B cell (primary cell): Measurements from ENCODE around the gene ANXA8. TPM values are rescaled to one million over a fixed set of nuclear protein-coding genes. Genes with fewer than 3 reads are reported as not detected.
"Not testable (repeated sequence)": the region's sequence is repeated elsewhere in the genome, so short reads cannot be mapped to it uniquely, and the experiment has no call there.

Experiments used
- ATAC-seq: fragments of 200-7000 bp; cut with Tn5 transposase; one replicate; pipeline ENCODE4 v1.10.0; 2021; ENCODE audit warnings: low read depth, mild to moderate bottlenecking, moderate number of reproducible peaks, moderate library complexity
- CTCF ChIA-PET: fragments of 350-600 bp; sonication (Branson Sonifier 250); formaldehyde crosslinking; loops from one replicate; lab custom pipeline; 2021; ENCODE audit warnings: antibody characterized with exemption, inconsistent platforms; lab: Charles Lee
- POLR2A ChIA-PET: fragments of 350-600 bp; sonication (Branson Sonifier 250); formaldehyde crosslinking; loops from one replicate; lab custom pipeline; 2021; ENCODE audit warnings: antibody characterized with exemption; lab: Charles Lee
- DNase-seq: peaks from one replicate; pipeline ENCODE4 v3.0.0; 2013
- H2AFZ ChIP-seq: 2 replicates; pipeline ENCODE4 v1.6.1; 2012; ENCODE audit warnings: mild to moderate bottlenecking, low read depth, low read length; ENCODE audit not compliant: insufficient read depth, poor library complexity, severe bottlenecking
- H3K27ac ChIP-seq, 2 donors: 1 replicate in 1 of 2; 2 replicates in 1 of 2; pipeline ENCODE4 v1.5.1; 2012 to 2013; ENCODE audit warnings: low read length in 2 of 2, mild to moderate bottlenecking in 2 of 2, moderate library complexity in 1 of 2
- H3K27me3 ChIP-seq, 4 experiments: fragments of 200-600 bp in 1 of 4; sonication (generic) in 1 of 4; replicated peaks in 1 of 4; 1 replicate in 2 of 4; 2 replicates in 2 of 4; pipeline versions ENCODE4 v1.6.1 to v1.7.0; 2013 to 2016; ENCODE audit warnings: low read length in 3 of 4, mild to moderate bottlenecking in 2 of 4, mixed read lengths in 1 of 4, moderate library complexity in 1 of 4; ENCODE audit not compliant: insufficient read depth in 4 of 4, control insufficient read depth in 3 of 4; ENCODE audit errors: control extremely low read depth in 1 of 4
- H3K36me3 ChIP-seq, 2 experiments: replicated peaks in 1 of 2; 1 replicate in 1 of 2; 2 replicates in 1 of 2; pipeline versions ENCODE4 v1.6.1 to v1.7.1; 2013; ENCODE audit warnings: low read length in 1 of 2; ENCODE audit not compliant: insufficient read depth in 2 of 2, control insufficient read depth in 1 of 2; ENCODE audit errors: control extremely low read depth in 1 of 2, extremely low read depth in 1 of 2
- H3K4me1 ChIP-seq, 2 donors: fragments of 200-600 bp in 1 of 2; sonication (generic) in 1 of 2; 1 replicate in 1 of 2; 2 replicates in 1 of 2; pipeline versions ENCODE4 v1.5.1 to v1.6.1; 2013 to 2017; ENCODE audit warnings: low read length in 2 of 2; ENCODE audit not compliant: control insufficient read depth in 2 of 2, insufficient read depth in 2 of 2
- H3K4me2 ChIP-seq: replicated peaks from 2 replicates; pipeline ENCODE3; 2012; ENCODE audit warnings: mild to moderate bottlenecking, low read depth, low read length; ENCODE audit not compliant: poor library complexity, severe bottlenecking
- H3K4me3 ChIP-seq, 5 experiments: fragments of 200-600 bp in 1 of 5; sonication (generic) in 1 of 5; 1 replicate in 3 of 5; 2 replicates in 2 of 5; pipeline versions ENCODE4 v1.5.1 to v1.7.0; 2011 to 2016; ENCODE audit warnings: low read length in 4 of 5, mild to moderate bottlenecking in 4 of 5, low read depth in 2 of 5, control low read depth in 1 of 5, moderate library complexity in 1 of 5; ENCODE audit not compliant: insufficient read depth in 1 of 5; ENCODE audit errors: control extremely low read depth in 1 of 5, extremely low read depth in 1 of 5
- H3K79me2 ChIP-seq: fragments of 200-600 bp; sonication (generic); one replicate; pipeline ENCODE4 v1.6.0; 2016; ENCODE audit warnings: low read length; ENCODE audit not compliant: control insufficient read depth, insufficient read depth
- H3K9ac ChIP-seq: fragments of 200-600 bp; sonication (generic); 2 replicates; pipeline ENCODE4 v1.6.1; 2017; ENCODE audit warnings: mild to moderate bottlenecking, low read length, moderate library complexity
- H3K9me3 ChIP-seq, 3 donors: one replicate each; pipeline versions ENCODE4 v1.6.1 to v1.7.1; 2013; ENCODE audit warnings: low read length in 2 of 3; ENCODE audit not compliant: control insufficient read depth in 2 of 3, insufficient read depth in 1 of 3; ENCODE audit errors: control extremely low read depth in 1 of 3
- H4K20me1 ChIP-seq: 2 replicates; pipeline ENCODE4 v1.6.0; 2012; ENCODE audit warnings: mild to moderate bottlenecking, low read length; ENCODE audit not compliant: insufficient read depth, control insufficient read depth, poor library complexity, severe bottlenecking
- H3K27ac Mint-ChIP-seq: one replicate; pipeline ENCODE4 v1.8.0; 2021; ENCODE audit warnings: mixed read lengths
- H3K27me3 Mint-ChIP-seq: one replicate; pipeline ENCODE4 v1.8.0; 2021; ENCODE audit warnings: mixed read lengths
- H3K4me1 Mint-ChIP-seq: one replicate; pipeline ENCODE4 v1.8.0; 2021; ENCODE audit warnings: mixed read lengths
- H3K4me3 Mint-ChIP-seq: one replicate; pipeline ENCODE4 v1.8.0; 2021; ENCODE audit warnings: mixed read lengths
- H3K9me3 Mint-ChIP-seq: one replicate; pipeline ENCODE4 v1.8.0; 2022; ENCODE audit warnings: mixed read lengths; ENCODE audit not compliant: insufficient read depth
- WGBS: methylation state at CpG from one replicate; pipeline ENCODE4 v1.1.5; 2013; ENCODE audit warnings: missing lambda C conversion rate; ENCODE audit not compliant: insufficient coverage; 5-methylcytosine and 5-hydroxymethylcytosine counted together
- intact Hi-C: fragments of 100-400 bp; cut with micrococcal nuclease; formaldehyde crosslinking; loops from one replicate; pipeline ENCODE4 v1.10.0; 2022
- polyA plus RNA-seq: library from polyadenylated mRNA; depleted of rRNA; stranded (reverse); fragments of >200 nt; gene quantifications from 2 replicates; pipeline ENCODE4 v1.2.3, GENCODE V29; 2012
- total RNA-seq, 2 donors: library from RNA; stranded (reverse); fragments of 120-200 nt in 1 of 2; gene quantifications; 1 replicate in 1 of 2; 2 replicates in 1 of 2; pipeline versions ENCODE4 v1.2.3 to v1.2.4, GENCODE V29; 2013 to 2022

ANXA8 gene
- total and polyA plus RNA-seq, 2 donors (not counting 1 experiment from before 2014, with no cell fraction given), result not detected

DNA sequence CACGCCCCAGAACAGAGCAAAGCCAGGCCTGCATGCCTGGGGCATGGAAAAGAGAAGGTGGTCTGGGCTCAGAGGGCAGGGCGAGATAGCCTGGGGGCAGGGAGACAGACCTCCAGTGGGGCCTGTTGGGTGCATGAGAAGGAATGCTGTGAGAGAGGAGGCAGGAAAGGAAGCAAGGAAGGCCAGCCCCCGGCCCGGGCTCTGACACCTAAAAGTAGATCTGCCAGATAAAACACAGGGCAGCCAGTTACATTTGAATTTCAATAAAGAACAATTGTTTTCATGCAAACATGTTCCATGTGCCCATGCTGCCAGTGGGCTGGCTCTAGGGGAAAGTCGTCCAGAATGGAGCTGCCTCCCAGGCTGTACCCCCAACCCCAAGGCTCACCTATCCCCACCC is 5.8 kb downstream of the ANXA8 start:
- H3K9me3 Mint-ChIP-seq, DNase-seq, CTCF ChIA-PET, H3K4me1 ChIP-seq, H3K4me1 Mint-ChIP-seq, H3K27ac ChIP-seq, H3K36me3 ChIP-seq, H3K9ac ChIP-seq, H2AFZ ChIP-seq, H4K20me1 ChIP-seq, intact Hi-C loops, ATAC-seq, H3K4me3 ChIP-seq, POLR2A ChIA-PET, H3K27ac Mint-ChIP-seq, H3K4me2 ChIP-seq, H3K27me3 Mint-ChIP-seq, H3K27me3 ChIP-seq, H3K4me3 Mint-ChIP-seq, H3K79me2 ChIP-seq, H3K9me3 ChIP-seq: not testable (repeated sequence)
- no CpG with 5 or more reads among the region's 5 CpGs for WGBS

DNA sequence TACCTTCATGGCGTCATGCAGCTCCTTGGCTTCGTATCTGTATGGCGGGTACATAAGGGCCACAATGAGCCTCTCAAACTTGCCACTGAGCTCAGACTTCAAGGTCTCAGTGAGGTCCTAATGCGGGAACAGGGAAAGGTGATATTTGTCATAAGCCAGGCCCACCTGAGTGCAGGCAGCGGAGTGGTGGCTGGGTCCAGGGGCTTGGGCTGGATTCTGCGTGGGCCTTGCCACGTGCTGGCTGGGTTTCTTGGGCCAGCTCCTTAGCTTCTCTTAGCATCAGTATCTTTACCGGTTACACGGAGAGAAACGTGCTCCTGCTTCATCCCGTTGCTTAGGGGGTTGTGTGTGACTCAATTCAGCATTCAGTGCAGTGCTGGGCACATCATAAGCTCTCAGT is 6.8 kb downstream of the ANXA8 start:
- DNase-seq, POLR2A ChIA-PET, intact Hi-C loops: not testable (repeated sequence)

DNA sequence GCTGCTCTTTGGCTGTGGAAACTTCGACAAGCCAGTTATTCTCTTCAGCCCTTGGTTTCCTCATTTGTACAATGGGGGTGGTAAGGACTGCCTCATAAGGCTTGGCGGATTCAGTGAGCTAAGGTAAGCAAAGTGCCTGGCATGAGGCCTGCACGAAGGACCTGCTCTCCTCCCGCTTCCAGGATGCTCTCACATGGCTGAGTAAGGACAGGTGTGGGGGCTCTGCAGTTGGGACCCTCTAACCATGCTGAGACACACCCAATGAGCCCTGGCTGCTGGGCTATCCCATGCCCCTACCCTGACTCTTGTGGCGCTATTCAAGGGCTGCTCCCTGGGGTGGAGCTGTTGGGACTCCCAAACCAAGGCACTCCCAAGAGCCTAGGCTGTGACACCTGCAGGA is 8.8 kb downstream of the ANXA8 start:
- H3K9ac ChIP-seq, H3K27me3 Mint-ChIP-seq, H3K27ac ChIP-seq, CTCF ChIA-PET, H3K27me3 ChIP-seq, H3K79me2 ChIP-seq, intact Hi-C loops, H3K4me1 ChIP-seq, POLR2A ChIA-PET, H3K9me3 ChIP-seq, H3K9me3 Mint-ChIP-seq, H3K4me3 ChIP-seq, ATAC-seq, H3K4me3 Mint-ChIP-seq, H3K36me3 ChIP-seq, H3K4me1 Mint-ChIP-seq, H3K27ac Mint-ChIP-seq, H4K20me1 ChIP-seq, H3K4me2 ChIP-seq, H2AFZ ChIP-seq: not testable (repeated sequence)
- 100% methylated on average over 2 of the region's 5 CpGs for WGBS
- DNase-seq, result peak; percentile 1

More for the DNA sequence above, 6.8 kb downstream of the ANXA8 start:
- H3K9me3 Mint-ChIP-seq, H3K27ac Mint-ChIP-seq, H2AFZ ChIP-seq, H3K79me2 ChIP-seq, H3K36me3 ChIP-seq, H3K4me1 Mint-ChIP-seq, H3K27me3 Mint-ChIP-seq, CTCF ChIA-PET, H3K4me3 ChIP-seq, ATAC-seq, H3K4me2 ChIP-seq, H4K20me1 ChIP-seq, H3K9me3 ChIP-seq, H3K4me3 Mint-ChIP-seq, H3K4me1 ChIP-seq, H3K9ac ChIP-seq, H3K27me3 ChIP-seq, H3K27ac ChIP-seq: not testable (repeated sequence)
- WGBS, result no CpG with 5 or more reads among the region's 11 CpGs

DNA sequence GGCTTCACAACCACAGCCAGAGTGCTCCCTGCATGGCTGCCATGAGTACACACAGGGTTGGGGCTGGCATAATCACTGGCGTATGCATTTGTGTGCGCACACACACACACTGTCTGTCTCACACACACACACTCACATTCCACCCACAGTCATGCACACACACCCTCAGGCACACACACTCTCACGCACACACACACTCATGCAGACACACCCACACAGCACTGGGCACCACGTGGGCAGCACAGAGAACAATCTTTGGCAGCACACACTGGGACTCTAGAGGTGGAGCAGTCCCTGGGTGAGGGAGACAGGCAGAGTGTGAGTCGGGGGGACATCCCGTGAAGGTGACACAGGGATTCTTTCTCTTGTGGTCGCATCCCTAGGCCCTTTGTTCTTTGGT is 10.4 kb downstream of the ANXA8 start:
- H3K4me2 ChIP-seq, H3K27me3 ChIP-seq, H3K4me3 Mint-ChIP-seq, H3K27ac Mint-ChIP-seq, H4K20me1 ChIP-seq, ATAC-seq, CTCF ChIA-PET, H2AFZ ChIP-seq, H3K79me2 ChIP-seq, DNase-seq, H3K36me3 ChIP-seq, H3K4me1 ChIP-seq, H3K27me3 Mint-ChIP-seq, H3K4me3 ChIP-seq, intact Hi-C loops, H3K9ac ChIP-seq, H3K4me1 Mint-ChIP-seq, H3K9me3 ChIP-seq, H3K9me3 Mint-ChIP-seq, H3K27ac ChIP-seq, POLR2A ChIA-PET: not testable (repeated sequence)
- no CpG with 5 or more reads among the region's 7 CpGs for WGBS
